Measurements from ENCODE around the gene KCNN2. TPM values are rescaled to one million over a fixed set of nuclear protein-coding genes. Genes with fewer than 3 reads are reported as not detected.

The KCNN2 gene
- total RNA-seq, 1 donor from 2014 or later: 2.0 TPM

DNA sequence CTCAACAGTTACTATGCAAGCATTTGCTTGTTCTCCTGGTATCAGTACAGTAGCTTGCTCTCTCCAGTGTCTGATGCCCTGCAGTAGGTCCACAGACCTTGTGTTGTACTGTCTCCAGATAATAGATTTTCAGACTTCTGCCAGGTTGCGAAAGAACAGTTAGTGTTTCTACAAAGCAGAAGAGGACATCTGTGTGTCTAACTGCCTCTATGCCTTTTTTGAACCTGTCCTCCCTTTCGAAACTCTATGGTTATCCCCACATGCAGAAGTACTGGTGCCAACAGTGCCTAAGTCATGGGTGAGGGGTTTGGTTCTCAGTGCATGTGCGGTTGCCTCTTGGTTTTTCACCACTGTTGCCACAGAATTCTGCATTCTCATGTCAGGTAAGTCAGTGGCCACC, 45.9 kb downstream of the KCNN2 start:
- H3K4me3 Mint-ChIP-seq (ENCODE audit: low read depth): no peak overlapping the region
- H3K36me3 Mint-ChIP-seq (ENCODE audit: insufficient read depth): no peaks in the 10 kb centered on the region
- TF ChIP-seq, protein P1, sequence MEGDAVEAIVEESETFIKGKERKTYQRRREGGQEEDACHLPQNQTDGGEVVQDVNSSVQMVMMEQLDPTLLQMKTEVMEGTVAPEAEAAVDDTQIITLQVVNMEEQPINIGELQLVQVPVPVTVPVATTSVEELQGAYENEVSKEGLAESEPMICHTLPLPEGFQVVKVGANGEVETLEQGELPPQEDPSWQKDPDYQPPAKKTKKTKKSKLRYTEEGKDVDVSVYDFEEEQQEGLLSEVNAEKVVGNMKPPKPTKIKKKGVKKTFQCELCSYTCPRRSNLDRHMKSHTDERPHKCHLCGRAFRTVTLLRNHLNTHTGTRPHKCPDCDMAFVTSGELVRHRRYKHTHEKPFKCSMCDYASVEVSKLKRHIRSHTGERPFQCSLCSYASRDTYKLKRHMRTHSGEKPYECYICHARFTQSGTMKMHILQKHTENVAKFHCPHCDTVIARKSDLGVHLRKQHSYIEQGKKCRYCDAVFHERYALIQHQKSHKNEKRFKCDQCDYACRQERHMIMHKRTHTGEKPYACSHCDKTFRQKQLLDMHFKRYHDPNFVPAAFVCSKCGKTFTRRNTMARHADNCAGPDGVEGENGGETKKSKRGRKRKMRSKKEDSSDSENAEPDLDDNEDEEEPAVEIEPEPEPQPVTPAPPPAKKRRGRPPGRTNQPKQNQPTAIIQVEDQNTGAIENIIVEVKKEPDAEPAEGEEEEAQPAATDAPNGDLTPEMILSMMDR (IDR thresholded peaks at IDR 0.05; ENCODE audit: unreplicated experiment): no peak
- no peak overlapping the region for H3K27ac Mint-ChIP-seq
- no peaks in the 10 kb centered on the region for H3K27me3 Mint-ChIP-seq
- H3K4me1 Mint-ChIP-seq (ENCODE audit: low read depth): peaks cover 1% of the 10 kb centered on the region
- H3K9me3 Mint-ChIP-seq (ENCODE audit: low read depth): no peaks in the 10 kb centered on the region
- DNase-seq (ENCODE audit: low spot score, unreplicated experiment): no peak

DNA sequence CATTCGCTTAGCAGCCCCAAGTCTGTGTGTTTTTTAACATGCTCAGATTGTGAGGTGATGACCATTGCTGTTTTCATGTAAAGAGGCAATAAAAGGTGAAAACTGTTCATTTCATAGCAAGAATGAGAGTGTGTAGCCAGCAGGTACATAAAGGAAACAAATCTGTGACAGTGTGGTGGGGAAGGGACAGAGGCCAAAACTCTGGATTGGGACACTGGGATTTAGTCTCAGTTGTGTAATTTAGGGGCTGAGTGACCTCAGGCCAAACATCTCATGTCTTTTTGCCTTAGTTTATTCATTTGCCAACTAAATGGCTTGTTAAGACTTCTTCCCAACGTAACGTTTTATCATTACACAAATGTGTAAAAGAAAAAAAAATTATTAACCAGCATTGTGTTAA, 47.0 kb downstream of the KCNN2 start:
- Mint-ChIP-seq H3K4me3 (ENCODE audit: low read depth) (no peak overlapping the region), H3K27ac (no peak overlapping the region), H3K36me3 (ENCODE audit: insufficient read depth) (no peaks in the 10 kb centered on the region), H3K27me3 (no peaks in the 10 kb centered on the region), H3K9me3 (ENCODE audit: low read depth) (no peaks in the 10 kb centered on the region), H3K4me1 (ENCODE audit: low read depth) (peaks cover 1% of the 10 kb centered on the region)
- no peak for DNase-seq (ENCODE audit: low spot score, unreplicated experiment)
- TF ChIP-seq, protein P1 (IDR thresholded peaks at IDR 0.05; ENCODE audit: unreplicated experiment): no peak

DNA sequence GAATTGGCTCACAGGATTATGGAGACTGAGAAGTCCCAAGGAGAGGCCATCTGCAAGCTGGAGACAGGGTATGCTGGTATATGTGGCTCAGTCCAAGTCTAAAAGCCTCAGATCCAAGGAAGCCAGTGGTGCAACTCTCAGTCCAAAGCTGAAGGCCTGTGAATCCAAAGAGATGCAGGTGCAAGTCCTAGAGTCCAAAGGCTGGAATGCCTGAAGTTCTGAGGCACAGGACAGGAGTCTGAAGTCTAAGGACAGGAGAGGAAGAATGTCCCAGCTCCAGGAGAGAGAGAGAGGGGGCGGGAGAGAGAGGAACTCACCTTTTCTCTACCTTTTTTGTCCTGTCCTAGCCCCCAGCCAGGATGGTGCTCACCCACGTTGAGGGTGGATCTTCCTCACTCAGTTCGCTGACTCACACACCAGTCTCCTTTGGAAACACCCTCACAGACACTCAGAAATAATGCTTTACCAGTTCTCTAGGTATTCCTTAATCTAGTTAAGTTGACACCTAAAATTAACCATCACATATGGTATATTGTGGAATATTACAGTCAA, 49.6 kb downstream of the KCNN2 start:
- Mint-ChIP-seq H3K9me3 (ENCODE audit: low read depth) (no peaks in the 10 kb centered on the region), H3K27ac (no peak overlapping the region), H3K4me3 (ENCODE audit: low read depth) (no peak overlapping the region), H3K36me3 (ENCODE audit: insufficient read depth) (no peaks in the 10 kb centered on the region), H3K27me3 (no peaks in the 10 kb centered on the region), H3K4me1 (ENCODE audit: low read depth) (peaks cover 3% of the 10 kb centered on the region)
- TF ChIP-seq, protein P1 (IDR thresholded peaks at IDR 0.05; ENCODE audit: unreplicated experiment): no peak
- no peak for DNase-seq (ENCODE audit: low spot score, unreplicated experiment)

DNA sequence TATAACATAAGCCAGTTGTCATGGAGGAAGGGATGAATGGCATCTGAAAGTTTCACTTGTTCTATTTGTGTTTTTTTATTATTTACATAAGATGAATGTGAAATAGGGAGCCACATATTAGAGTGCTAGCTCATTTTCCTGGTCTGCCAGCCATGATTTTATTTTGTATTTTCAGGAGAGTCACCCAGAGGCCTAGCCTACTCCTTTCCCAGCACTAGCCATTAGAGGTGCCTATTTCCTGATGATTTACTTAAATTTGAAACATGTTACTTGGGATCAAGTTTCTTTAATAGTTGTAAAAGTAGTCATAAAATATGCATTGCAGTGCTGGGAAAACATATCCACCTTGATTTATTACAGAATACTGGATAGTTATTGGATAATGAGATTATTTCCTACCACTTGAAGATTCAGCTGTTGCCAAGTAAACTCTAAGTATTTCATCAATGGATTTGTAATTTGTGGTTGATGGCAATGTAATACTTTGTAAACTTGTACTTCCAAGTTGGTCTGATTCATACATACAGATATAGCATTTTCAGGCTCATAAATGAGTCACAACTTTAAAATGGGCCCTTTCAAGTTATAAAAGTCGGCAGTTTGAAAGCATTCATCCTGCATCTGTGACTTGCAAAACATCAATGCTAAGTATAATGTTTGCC, 50.8 kb downstream of the KCNN2 start:
- peaks cover 3% of the 10 kb centered on the region for H3K4me1 Mint-ChIP-seq (ENCODE audit: low read depth)
- no peak overlapping the region for H3K4me3 Mint-ChIP-seq (ENCODE audit: low read depth)
- no peaks in the 10 kb centered on the region for H3K27me3 Mint-ChIP-seq
- no peaks in the 10 kb centered on the region for H3K36me3 Mint-ChIP-seq (ENCODE audit: insufficient read depth)
- H3K9me3 Mint-ChIP-seq (ENCODE audit: low read depth): no peaks in the 10 kb centered on the region
- no peak for DNase-seq (ENCODE audit: low spot score, unreplicated experiment)
- no peak overlapping the region for H3K27ac Mint-ChIP-seq
- TF ChIP-seq, protein P1 (IDR thresholded peaks at IDR 0.05; ENCODE audit: unreplicated experiment): no peak

DNA sequence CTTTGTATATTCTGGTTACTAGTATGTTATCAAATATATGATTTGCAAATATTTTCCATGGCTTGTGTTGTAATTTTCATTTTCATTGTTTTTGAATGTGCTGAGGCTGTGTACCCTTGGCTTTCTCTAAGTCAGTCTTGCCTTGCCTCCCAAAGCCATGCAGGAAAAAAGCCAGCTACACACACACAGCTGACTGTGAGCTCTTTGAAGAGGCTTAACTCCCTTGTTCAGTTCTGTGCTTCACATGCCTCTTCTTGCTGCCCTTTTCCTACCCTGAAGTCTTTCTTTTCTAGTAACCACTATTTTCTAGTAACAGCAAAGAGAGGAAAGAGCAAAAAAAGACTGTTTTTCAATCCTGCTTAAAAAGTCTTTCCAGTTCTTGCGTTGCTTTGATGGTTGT, 53.9 kb downstream of the KCNN2 start:
- H3K27me3 Mint-ChIP-seq: no peaks in the 10 kb centered on the region
- no peak overlapping the region for H3K27ac Mint-ChIP-seq
- peaks cover 2% of the 10 kb centered on the region for H3K4me1 Mint-ChIP-seq (ENCODE audit: low read depth)
- DNase-seq (ENCODE audit: low spot score, unreplicated experiment): no peak
- no peak overlapping the region for H3K4me3 Mint-ChIP-seq (ENCODE audit: low read depth)
- no peaks in the 10 kb centered on the region for H3K9me3 Mint-ChIP-seq (ENCODE audit: low read depth)
- no peaks in the 10 kb centered on the region for H3K36me3 Mint-ChIP-seq (ENCODE audit: insufficient read depth)
- TF ChIP-seq, protein P1 (IDR thresholded peaks at IDR 0.05; ENCODE audit: unreplicated experiment): no peak

All from progenitor cell of endocrine pancreas (in vitro differentiated cells).